Neural cell (in vitro differentiated cells): Measurements from ENCODE around the gene FRMD4A. TPM values are rescaled to one million over a fixed set of nuclear protein-coding genes. Genes with fewer than 3 reads are reported as not detected.

Experiments used
- H2AFZ ChIP-seq: fragments of 200-600, 300-800 bp; sonication (generic), shearing (Covaris generic); 2 replicates; pipeline ENCODE4 v1.6.0; 2014; ENCODE audit warnings: low read depth, mild to moderate bottlenecking, antibody characterized with exemption, low read length, moderate library complexity
- H3F3A ChIP-seq: fragments of 200-600 bp; shearing (Covaris generic); 2 replicates; pipeline ENCODE4 v1.6.1; 2016; ENCODE audit warnings: mild to moderate bottlenecking, moderate library complexity, mixed read lengths, antibody characterized with exemption, low read length; ENCODE audit not compliant: insufficient read depth, poor library complexity, severe bottlenecking
- H3K27ac ChIP-seq: fragments of 200-600, 300-800 bp; sonication (generic), shearing (Covaris generic); 2 replicates; pipeline ENCODE4 v1.5.1; 2014; ENCODE audit warnings: mild to moderate bottlenecking, low read length, moderate library complexity
- H3K27me3 ChIP-seq: fragments of 300-800, 200-600 bp; sonication (generic), shearing (Covaris generic); 2 replicates; pipeline ENCODE4 v1.6.0; 2014; ENCODE audit warnings: mild to moderate bottlenecking, low read depth, low read length, moderate library complexity; ENCODE audit not compliant: insufficient read depth
- H3K36me3 ChIP-seq: fragments of 300-800, 200-600 bp; sonication (generic), shearing (Covaris generic); 2 replicates; pipeline ENCODE4 v1.5.1; 2014; ENCODE audit warnings: mild to moderate bottlenecking, antibody characterized with exemption, low read length, moderate library complexity; ENCODE audit not compliant: insufficient read depth
- H3K4me2 ChIP-seq: fragments of 300-800, 200-600 bp; sonication (generic), shearing (Covaris generic); 2 replicates; pipeline ENCODE4 v1.6.0; 2014; ENCODE audit warnings: mild to moderate bottlenecking, low read length
- H3K4me3 ChIP-seq: fragments of 300-800, 200-600 bp; sonication (generic), shearing (Covaris generic); 2 replicates; pipeline ENCODE4 v1.5.1; 2014; ENCODE audit warnings: mild to moderate bottlenecking, low read length, moderate library complexity
- H3K79me2 ChIP-seq: fragments of 200-600 bp; shearing (Covaris generic); replicated peaks from 2 replicates; pipeline ENCODE4 v1.6.0; 2014; ENCODE audit warnings: mild to moderate bottlenecking, low read length, moderate library complexity; ENCODE audit not compliant: insufficient read depth
- H3K9ac ChIP-seq: fragments of 300-800, 200-600 bp; sonication (generic), shearing (Covaris generic); 2 replicates; pipeline ENCODE4 v1.6.1; 2016; ENCODE audit warnings: mild to moderate bottlenecking, low read length, mixed read lengths
- H3K9me2 ChIP-seq: fragments of 200-600 bp; shearing (Covaris generic); 2 replicates; pipeline ENCODE4 v1.6.1; 2016; ENCODE audit warnings: mild to moderate bottlenecking, low read length, mixed read lengths; ENCODE audit not compliant: insufficient read depth
- H3K9me3 ChIP-seq: fragments of 200-600, 300-800 bp; sonication (generic), shearing (Covaris generic); 2 replicates; pipeline ENCODE4 v1.6.1; 2016; ENCODE audit warnings: mild to moderate bottlenecking, mixed run types, low read length, moderate library complexity, mixed read lengths
- H4K20me1 ChIP-seq: fragments of 200-600 bp; shearing (Covaris generic); 2 replicates; pipeline ENCODE4 v1.6.1; 2016; ENCODE audit warnings: mild to moderate bottlenecking, mixed run types; ENCODE audit not compliant: insufficient read depth
- CTCF ChIP-seq: fragments of 450-650 bp; IDR thresholded peaks from 2 replicates; pipeline ENCODE4 v1.5.1; 2014; ENCODE audit warnings: antibody characterized with exemption, mild to moderate bottlenecking, moderate library complexity; ENCODE audit not compliant: poor library complexity, severe bottlenecking
- EP300 ChIP-seq: fragments of 450-650 bp; conservative IDR thresholded peaks from 2 replicates; pipeline ENCODE4 v1.6.1; 2014; ENCODE audit warnings: antibody characterized with exemption, mild to moderate bottlenecking, moderate library complexity; ENCODE audit not compliant: poor library complexity, severe bottlenecking
- EZH2 ChIP-seq: fragments of 200-600, 300-800 bp; shearing (Covaris generic), sonication (generic); IDR thresholded peaks from 2 replicates; pipeline ENCODE4 v1.6.1; 2014; ENCODE audit warnings: antibody characterized with exemption, low read length, borderline replicate concordance, mild to moderate bottlenecking; ENCODE audit not compliant: insufficient read depth, poor library complexity, severe bottlenecking
- MXI1 ChIP-seq: fragments of 450-650 bp; conservative IDR thresholded peaks from 2 replicates; pipeline ENCODE4 v1.6.1; 2014; ENCODE audit warnings: antibody characterized with exemption, mild to moderate bottlenecking; ENCODE audit not compliant: poor library complexity, severe bottlenecking
- POLR2AphosphoS5 ChIP-seq: IDR thresholded peaks from 2 replicates; pipeline ENCODE4 v1.6.1; 2012
- RAD21 ChIP-seq: fragments of 450-650 bp; conservative IDR thresholded peaks from 2 replicates; pipeline ENCODE4 v1.6.1; 2014; ENCODE audit warnings: antibody characterized with exemption, mild to moderate bottlenecking, moderate library complexity
- REST ChIP-seq: IDR thresholded peaks from 2 replicates; pipeline ENCODE4 v1.6.1; 2012; ENCODE audit warnings: borderline replicate concordance
- SMC3 ChIP-seq: fragments of 450-650 bp; conservative IDR thresholded peaks from 2 replicates; pipeline ENCODE4 v1.6.1; 2014; ENCODE audit warnings: antibody characterized with exemption, mild to moderate bottlenecking, moderate library complexity; ENCODE audit not compliant: poor library complexity
- TAF1 ChIP-seq: IDR thresholded peaks from 2 replicates; pipeline ENCODE4 v1.6.1; 2012; ENCODE audit warnings: low read depth
- polyA plus RNA-seq: library from polyadenylated mRNA; depleted of rRNA; stranded (reverse); fragments of >200 nt; gene quantifications from 2 replicates; pipeline ENCODE4 v1.2.3, GENCODE V29; 2014

The FRMD4A gene
- polyA plus RNA-seq, 1 donor from 2014 or later, result 36.5 TPM

GRCh38 chr10:13936826-13937225 lies 393.9 kb downstream of the FRMD4A start:
- H3K9me2 ChIP-seq, result no peaks in the 10 kb centered on the region
- no peaks in the 10 kb centered on the region for H3K27me3 ChIP-seq
- no peaks in the 10 kb centered on the region for H4K20me1 ChIP-seq
- no peak overlapping the region for H3K4me2 ChIP-seq
- no peaks in the 10 kb centered on the region for H3F3A ChIP-seq
- H3K9me3 ChIP-seq, result no peaks in the 10 kb centered on the region
- no peak overlapping the region for H2AFZ ChIP-seq
- no peak for TF ChIP-seq POLR2AphosphoS5
- no peak for TF ChIP-seq REST
- TF ChIP-seq MXI1, result no peak
- no peak for TF ChIP-seq EP300
- TF ChIP-seq RAD21, result no peak
- TF ChIP-seq EZH2, result no peak
- no peak for TF ChIP-seq CTCF
- H3K27ac ChIP-seq, result no peak overlapping the region
- no peaks in the 10 kb centered on the region for H3K36me3 ChIP-seq
- no peak overlapping the region for H3K4me3 ChIP-seq
- H3K9ac ChIP-seq, result no peak overlapping the region
- no peaks in the 10 kb centered on the region for H3K79me2 ChIP-seq

GRCh38 chr10:13930120-13930519 lies 400.6 kb downstream of the FRMD4A start:
- Histone ChIP-seq H3K9me2 (no peaks in the 10 kb centered on the region), H3K27me3 (no peaks in the 10 kb centered on the region), H3K79me2 (no peaks in the 10 kb centered on the region), H2AFZ (no peak overlapping the region), H3K36me3 (no peaks in the 10 kb centered on the region), H3K27ac (no peak overlapping the region), H3K9me3 (no peaks in the 10 kb centered on the region), H4K20me1 (no peaks in the 10 kb centered on the region), H3F3A (no peaks in the 10 kb centered on the region), H3K9ac (no peak overlapping the region), H3K4me2 (no peak overlapping the region), H3K4me3 (no peak overlapping the region)
- no peak for TF ChIP-seq CTCF
- no peak for TF ChIP-seq EP300
- no peak for TF ChIP-seq EZH2
- TF ChIP-seq TAF1, result no peak
- no peak for TF ChIP-seq MXI1
- no peak for TF ChIP-seq POLR2AphosphoS5
- no peak for TF ChIP-seq RAD21
- no peak for TF ChIP-seq REST
- no peak for TF ChIP-seq SMC3
